GM19023 (cell line): Measurements from ENCODE around the gene ACP5.

ENCODE experiments used
- ATAC-seq: cut with Tn5 transposase; IDR thresholded peaks from one replicate; pipeline ENCODE4 v1.9.1; 2021; ENCODE audit warnings: mild to moderate bottlenecking, moderate library complexity; ENCODE audit not compliant: unreplicated experiment

Gene ACP5

GRCh38 chr19:11550265-11550664 is 27.2 kb downstream of the ACP5 start:
- ATAC-seq, result no peak

GRCh38 chr19:11549386-11549953 is 28.0 kb downstream of the ACP5 start:
- no peak for ATAC-seq

GRCh38 chr19:11547929-11548700 is 29.3 kb downstream of the ACP5 start:
- no peak for ATAC-seq

- ATAC-seq, result no peak
Observed at GRCh38 chr19:11541238-11541637, 36.2 kb downstream of the ACP5 start.

GRCh38 chr19:11540645-11541044 is 36.8 kb downstream of the ACP5 start:
- ATAC-seq, result no peak

GRCh38 chr19:11539495-11540365 is 37.7 kb downstream of the ACP5 start:
- no peak for ATAC-seq

GRCh38 chr19:11538232-11539036 is 39.0 kb downstream of the ACP5 start, which contains the start of gene CNN1:
CNN1 (plus strand) TSS chr19:11538851; CDS start chr19:11538928, 77 bp downstream.
- no peak for ATAC-seq

GRCh38 chr19:11535792-11536595 is 41.5 kb downstream of the ACP5 start:
- no peak for ATAC-seq

- ATAC-seq, result no peak
Observed at GRCh38 chr19:11534948-11535347, 42.5 kb downstream of the ACP5 start.

- no peak for ATAC-seq
Observed at GRCh38 chr19:11534538-11534937, 42.9 kb downstream of the ACP5 start.

- no peak for ATAC-seq
Observed at GRCh38 chr19:11530432-11530831, 47.0 kb downstream of the ACP5 start.

GRCh38 chr19:11528551-11529341 is 48.7 kb downstream of the ACP5 start, which contains the start of gene ECSIT:
ECSIT (minus strand) TSS chr19:11529134; CDS start chr19:11519170, 9,964 bp downstream.
- ATAC-seq, result peak; percentile 97
